Muscle layer of colon (tissue), 2 donors: ENCODE data around the gene UBE2C.
"Not testable (repeated sequence)": the region's sequence is repeated elsewhere in the genome, so short reads cannot be mapped to it uniquely, and the experiment has no call there.

Experiments used
- H3K27ac ChIP-seq: one replicate; pipeline ENCODE4 v1.7.0; 2013; ENCODE audit warnings: low read depth, mild to moderate bottlenecking, low read length, moderate library complexity
- H3K27me3 ChIP-seq, 2 donors: one replicate each; pipeline ENCODE4 v1.7.0; 2013; ENCODE audit warnings: low read length in 2 of 2, mild to moderate bottlenecking in 2 of 2; ENCODE audit not compliant: insufficient read depth in 2 of 2, control insufficient read depth in 1 of 2
- H3K36me3 ChIP-seq: one replicate; pipeline ENCODE4 v1.7.0; 2013; ENCODE audit warnings: mild to moderate bottlenecking, low read length; ENCODE audit not compliant: insufficient read depth
- H3K4me1 ChIP-seq: one replicate; pipeline ENCODE4 v1.7.0; 2013; ENCODE audit warnings: mild to moderate bottlenecking, low read length; ENCODE audit not compliant: insufficient read depth
- H3K4me3 ChIP-seq, 2 donors: one replicate each; pipeline ENCODE4 v1.7.0; 2013; ENCODE audit warnings: low read length in 2 of 2, low read depth in 1 of 2, mild to moderate bottlenecking in 1 of 2, moderate library complexity in 1 of 2
- H3K9ac ChIP-seq: one replicate; pipeline ENCODE4 v1.7.0; 2013; ENCODE audit warnings: low read length
- H3K9me3 ChIP-seq: one replicate; pipeline ENCODE4 v1.7.0; 2013; ENCODE audit warnings: mild to moderate bottlenecking, low read length
- donor health status: abdominal sarcoma.
- donor health status: Adenocarcinoma of cecum.

The UBE2C gene

GRCh38 chr20:45779011-45779915 lies 33.2 kb upstream of the UBE2C start:
- Histone ChIP-seq H3K27me3 (no peaks in the 10 kb centered on the region), H3K27ac (peak overlapping the region; percentile 79), H3K9ac (peak overlapping the region; percentile 58), H3K36me3 (no peaks in the 10 kb centered on the region), H3K4me3 (peak overlapping the region in 1 of 2 donors; percentile 8), H3K4me1 (peaks cover 57% of the 10 kb centered on the region), H3K9me3 (no peaks in the 10 kb centered on the region)

GRCh38 chr20:45780159-45780558 lies 32.3 kb upstream of the UBE2C start:
- Histone ChIP-seq H3K27ac (peak overlapping the region; percentile 79), H3K36me3 (no peaks in the 10 kb centered on the region), H3K9me3 (no peaks in the 10 kb centered on the region), H3K4me1 (peaks cover 59% of the 10 kb centered on the region), H3K27me3 (no peaks in the 10 kb centered on the region), H3K4me3 (no peak overlapping the region), H3K9ac (peak overlapping the region; percentile 8)

GRCh38 chr20:45781391-45781931 lies 31.0 kb upstream of the UBE2C start:
- Histone ChIP-seq H3K4me3 (no peak overlapping the region), H3K27ac (peak overlapping the region; percentile 45), H3K9me3 (no peaks in the 10 kb centered on the region), H3K4me1 (peaks cover 59% of the 10 kb centered on the region), H3K9ac (no peak overlapping the region), H3K27me3 (no peaks in the 10 kb centered on the region), H3K36me3 (no peaks in the 10 kb centered on the region)

GRCh38 chr20:45782890-45783289 lies 29.6 kb upstream of the UBE2C start:
- Histone ChIP-seq H3K36me3 (no peaks in the 10 kb centered on the region), H3K9me3 (no peaks in the 10 kb centered on the region), H3K4me1 (peaks cover 56% of the 10 kb centered on the region), H3K27ac (no peak overlapping the region), H3K27me3 (no peaks in the 10 kb centered on the region), H3K9ac (no peak overlapping the region), H3K4me3 (no peak overlapping the region)

- peak overlapping the region; percentile 65 for H3K27ac ChIP-seq
- no peaks in the 10 kb centered on the region for H3K9me3 ChIP-seq
- H3K9ac ChIP-seq = no peak overlapping the region
- H3K36me3 ChIP-seq = no peaks in the 10 kb centered on the region
- no peak overlapping the region for H3K4me3 ChIP-seq
- no peaks in the 10 kb centered on the region for H3K27me3 ChIP-seq
- peaks cover 49% of the 10 kb centered on the region for H3K4me1 ChIP-seq
Measured at GRCh38 chr20:45783656-45784294, 28.7 kb upstream of the UBE2C start.

- Histone ChIP-seq H3K4me3 (no peak overlapping the region), H3K4me1 (peaks cover 19% of the 10 kb centered on the region), H3K27me3 (no peaks in the 10 kb centered on the region), H3K9ac (no peak overlapping the region), H3K27ac (no peak overlapping the region), H3K9me3 (no peaks in the 10 kb centered on the region), H3K36me3 (no peaks in the 10 kb centered on the region)
Measured at GRCh38 chr20:45788351-45788750, 24.1 kb upstream of the UBE2C start.

GRCh38 chr20:45792317-45793118 lies 19.9 kb upstream of the UBE2C start:
- H3K9ac ChIP-seq = peak overlapping the region; percentile 94
- no peaks in the 10 kb centered on the region for H3K9me3 ChIP-seq
- peaks cover 30% of the 10 kb centered on the region for H3K36me3 ChIP-seq
- peak overlapping the region; percentile 97 to 100 for H3K4me3 ChIP-seq
- H3K27ac ChIP-seq = peak overlapping the region; percentile 98
- peaks cover 8% of the 10 kb centered on the region for H3K4me1 ChIP-seq
- H3K27me3 ChIP-seq = no peaks in the 10 kb centered on the region

GRCh38 chr20:45796337-45797065 lies 15.9 kb upstream of the UBE2C start:
- H3K4me3 ChIP-seq = no peak overlapping the region
- H3K4me1 ChIP-seq = peaks cover 14% of the 10 kb centered on the region
- H3K36me3 ChIP-seq = peaks cover 44% of the 10 kb centered on the region
- no peak overlapping the region for H3K9ac ChIP-seq
- no peaks in the 10 kb centered on the region for H3K9me3 ChIP-seq
- H3K27me3 ChIP-seq = no peaks in the 10 kb centered on the region
- no peak overlapping the region for H3K27ac ChIP-seq

GRCh38 chr20:45797510-45797909 lies 14.9 kb upstream of the UBE2C start:
- not testable (repeated sequence) for H3K9me3 ChIP-seq, H3K4me3 ChIP-seq, H3K27me3 ChIP-seq, H3K9ac ChIP-seq, H3K27ac ChIP-seq
- Histone ChIP-seq H3K4me1 (peaks cover 10% of the 10 kb centered on the region), H3K36me3 (peaks cover 54% of the 10 kb centered on the region)

- not testable (repeated sequence) for H3K9ac ChIP-seq, H3K4me3 ChIP-seq, H3K27ac ChIP-seq, H3K4me1 ChIP-seq, H3K27me3 ChIP-seq, H3K9me3 ChIP-seq
- peaks cover 59% of the 10 kb centered on the region for H3K36me3 ChIP-seq
Measured at GRCh38 chr20:45797955-45798354, 14.5 kb upstream of the UBE2C start.
